Measurements from ENCODE around the gene MVB12B. TPM values are rescaled to one million over a fixed set of nuclear protein-coding genes. Genes with fewer than 3 reads are reported as not detected.

The MVB12B gene
- total and polyA plus RNA-seq, 2 of the 8 experiments (the other 6 are each of a cell fraction or from before 2014, with no cell fraction given), result 2.6 to 5.0 TPM

DNA sequence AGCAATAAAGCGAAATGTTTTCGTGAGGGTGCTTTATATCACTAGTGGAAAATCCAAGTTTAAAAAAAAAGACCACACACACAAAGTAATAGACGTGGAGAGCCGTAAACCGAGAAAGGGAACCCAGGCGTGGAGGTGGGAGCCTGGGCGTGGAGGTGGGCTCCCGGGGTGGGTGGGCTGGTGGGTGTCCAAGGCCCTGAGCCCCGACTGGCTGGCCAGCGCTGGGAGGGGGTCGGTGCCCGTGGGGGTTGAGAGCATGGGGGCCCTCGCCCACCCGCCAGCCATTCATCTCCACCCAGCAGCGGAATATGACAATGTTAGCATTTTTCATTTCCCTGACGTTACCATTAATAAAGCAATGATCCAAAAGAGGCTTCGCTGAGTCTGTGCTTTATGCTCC lies 135.0 kb downstream of the MVB12B start (continued):
- TF ChIP-seq BRCA1 (IDR thresholded peaks at IDR 0.05; ENCODE audit: low read depth, low read length) (no peak), SIRT6 (IDR thresholded peaks at IDR 0.05; ENCODE audit: low read length) (no peak)
